ENCODE results near the gene RAB36.

RAB36 gene

GRCh38 chr22:23212061-23213021 lies 67.1 kb downstream of the RAB36 start:
- Histone ChIP-seq H3K27ac (ENCODE audit: low read length) (no peak overlapping the region), H3K36me3 (replicated peaks; ENCODE audit: insufficient read depth, low read length) (no peaks in the 10 kb centered on the region), H3K9ac (ENCODE audit: low read length) (no peak overlapping the region), H4K20me1 (ENCODE audit: insufficient read depth, low read length) (peaks cover 75% of the 10 kb centered on the region), H3K27me3 (replicated peaks; ENCODE audit: insufficient read depth, low read length) (no peaks in the 10 kb centered on the region), H3K4me1 (ENCODE audit: low read length) (0 out of 2 replicates have a peak, but pooled peaks cover 3% of the 10 kb centered on the region), H3K9me3 (replicated peaks; ENCODE audit: insufficient read depth, low read length) (no peaks in the 10 kb centered on the region), H2AFZ (ENCODE audit: low read length) (no peak overlapping the region), H3K4me3 (ENCODE audit: low read length) (no peak overlapping the region), H3K9me2 (replicated peaks; ENCODE audit: insufficient read depth, low read length) (no peaks in the 10 kb centered on the region), H3F3A (ENCODE audit: insufficient read depth, low read length) (no peaks in the 10 kb centered on the region; the same call in 1 of the 2 replicates), H3K79me2 (ENCODE audit: low read length) (peaks cover 98% of the 10 kb centered on the region), H3K4me2 (ENCODE audit: low read depth, low read length) (no peak overlapping the region)
- TF ChIP-seq CTCF (IDR thresholded peaks at IDR 0.05; ENCODE audit: low read length) (no peak), EZH2 (optimal IDR thresholded peaks at IDR 0.05; ENCODE audit: low read depth, low read length) (no peak), EZH2phosphoT487 (IDR thresholded peaks at IDR 0.05; ENCODE audit: low read length) (no peak)
- no peak for DNase-seq

DNA sequence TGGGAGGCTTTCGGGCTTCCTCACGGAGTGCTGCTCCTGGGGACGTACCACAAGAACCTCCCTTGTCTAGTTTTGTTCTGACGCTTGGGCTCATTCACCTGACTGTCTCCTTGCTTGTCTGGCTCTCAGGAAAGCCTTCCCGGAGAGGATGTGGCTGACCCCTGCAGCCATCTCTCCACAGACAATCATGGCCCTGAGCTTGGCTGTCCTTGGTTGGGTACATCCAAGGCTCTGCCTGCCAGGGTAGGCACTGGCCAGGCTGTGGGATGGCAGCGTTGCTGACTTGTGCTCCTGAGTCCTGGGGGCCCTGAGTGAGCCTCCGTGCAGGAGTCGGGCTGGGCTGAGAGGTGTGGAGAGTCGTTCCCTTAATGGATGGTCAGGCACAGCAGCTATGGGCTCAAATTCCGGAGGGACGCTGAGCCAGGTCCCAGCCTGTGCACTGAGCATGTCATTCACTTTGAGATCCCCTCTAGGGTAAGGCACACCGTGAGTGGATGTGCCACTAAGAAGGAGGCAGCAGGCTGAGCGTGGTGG lies 67.8 kb downstream of the RAB36 start:
- no peak overlapping the region for H3K4me3 ChIP-seq (ENCODE audit: low read length)

GRCh38 chr22:23213581-23214334 lies 68.5 kb downstream of the RAB36 start:
- Histone ChIP-seq H3F3A (ENCODE audit: insufficient read depth, low read length) (no peaks in the 10 kb centered on the region; the same call in 1 of the 2 replicates), H3K9me2 (replicated peaks; ENCODE audit: insufficient read depth, low read length) (no peaks in the 10 kb centered on the region), H3K27ac (ENCODE audit: low read length) (no peak overlapping the region), H3K9me3 (replicated peaks; ENCODE audit: insufficient read depth, low read length) (no peaks in the 10 kb centered on the region), H4K20me1 (ENCODE audit: insufficient read depth, low read length) (peaks cover 87% of the 10 kb centered on the region), H3K79me2 (ENCODE audit: low read length) (peaks cover 98% of the 10 kb centered on the region), H3K4me3 (ENCODE audit: low read length) (no peak overlapping the region), H3K4me1 (ENCODE audit: low read length) (peaks cover 15% of the 10 kb centered on the region), H3K27me3 (replicated peaks; ENCODE audit: insufficient read depth, low read length) (no peaks in the 10 kb centered on the region), H3K4me2 (ENCODE audit: low read depth, low read length) (no peak overlapping the region), H2AFZ (ENCODE audit: low read length) (no peak overlapping the region), H3K36me3 (replicated peaks; ENCODE audit: insufficient read depth, low read length) (no peaks in the 10 kb centered on the region), H3K9ac (ENCODE audit: low read length) (no peak overlapping the region)
- no peak for TF ChIP-seq EZH2phosphoT487 (IDR thresholded peaks at IDR 0.05; ENCODE audit: low read length)
- TF ChIP-seq EZH2 (optimal IDR thresholded peaks at IDR 0.05; ENCODE audit: low read depth, low read length): no peak
- TF ChIP-seq CTCF (IDR thresholded peaks at IDR 0.05; ENCODE audit: low read length): no peak
- DNase-seq: no peak

More for the DNA sequence above, 67.8 kb downstream of the RAB36 start:
- H3K9me3 ChIP-seq (replicated peaks; ENCODE audit: insufficient read depth, low read length): no peaks in the 10 kb centered on the region
- no peaks in the 10 kb centered on the region for H3K27me3 ChIP-seq (replicated peaks; ENCODE audit: insufficient read depth, low read length)
- H3K27ac ChIP-seq (ENCODE audit: low read length): no peak overlapping the region
- no peak overlapping the region for H3K9ac ChIP-seq (ENCODE audit: low read length)
- no peaks in the 10 kb centered on the region; the same call in 1 of the 2 replicates for H3F3A ChIP-seq (ENCODE audit: insufficient read depth, low read length)
- H3K79me2 ChIP-seq (ENCODE audit: low read length): peaks cover 98% of the 10 kb centered on the region
- no peak for DNase-seq
- H3K36me3 ChIP-seq (replicated peaks; ENCODE audit: insufficient read depth, low read length): no peaks in the 10 kb centered on the region
- no peak overlapping the region for H3K4me2 ChIP-seq (ENCODE audit: low read depth, low read length)
- peaks cover 82% of the 10 kb centered on the region for H4K20me1 ChIP-seq (ENCODE audit: insufficient read depth, low read length)
- H3K9me2 ChIP-seq (replicated peaks; ENCODE audit: insufficient read depth, low read length): no peaks in the 10 kb centered on the region
- H2AFZ ChIP-seq (ENCODE audit: low read length): no peak overlapping the region
- no peak for TF ChIP-seq EZH2phosphoT487 (IDR thresholded peaks at IDR 0.05; ENCODE audit: low read length)
- no peak for TF ChIP-seq CTCF (IDR thresholded peaks at IDR 0.05; ENCODE audit: low read length)
- TF ChIP-seq EZH2 (optimal IDR thresholded peaks at IDR 0.05; ENCODE audit: low read depth, low read length): no peak
- peaks cover 9% of the 10 kb centered on the region for H3K4me1 ChIP-seq (ENCODE audit: low read length)
